Prostate gland (tissue), 2 donors: ENCODE data around the gene UNC13D. TPM values are rescaled to one million over a fixed set of nuclear protein-coding genes. Genes with fewer than 3 reads are reported as not detected.

Experiments used
- DNase-seq: peaks from one replicate; pipeline ENCODE4 v3.0.0-alpha.2; 2019; ENCODE audit warnings: low spot score
- H3K27ac ChIP-seq, 2 donors: fragments of 200-600 bp; sonication (generic); 2 replicates each; pipeline ENCODE4 v1.5.1; 2017 to 2019
- H3K27me3 ChIP-seq: fragments of 200-600 bp; sonication (generic); replicated peaks from 2 replicates; pipeline ENCODE4 v1.5.1; 2019; ENCODE audit not compliant: insufficient read depth
- H3K36me3 ChIP-seq, 2 donors: fragments of 200-600 bp; sonication (generic); 1 replicate in 1 of 2; 2 replicates in 1 of 2; pipeline versions ENCODE4 v1.5.1 to v1.8.1; 2017 to 2019
- H3K4me1 ChIP-seq: fragments of 200-600 bp; sonication (generic); replicated peaks from 2 replicates; pipeline ENCODE4 v1.5.1; 2019
- H3K4me3 ChIP-seq, 2 donors: fragments of 200-600 bp; sonication (generic); 2 replicates each; pipeline ENCODE4 v1.5.1; 2017 to 2019
- H3K9me3 ChIP-seq: fragments of 200-600 bp; sonication (generic); 2 replicates; pipeline ENCODE4 v1.5.1; 2017
- POLR2A ChIP-seq: fragments of 450-650 bp; IDR thresholded peaks from one replicate; pipeline ENCODE4 v1.6.1; 2016; ENCODE audit warnings: antibody characterized with exemption, mild to moderate bottlenecking
- POLR2AphosphoS5 ChIP-seq: sonication (generic); formaldehyde crosslinking; IDR thresholded peaks from one replicate; pipeline ENCODE4 v1.6.1; 2017; ENCODE audit warnings: antibody characterized with exemption
- WGBS: methylation state at CpG from one replicate; pipeline ENCODE4 v1.1.5; 2018; 5-methylcytosine and 5-hydroxymethylcytosine counted together
- intact Hi-C: fragments of 100-400 bp; cut with DNase I; formaldehyde crosslinking; loops from one replicate; pipeline ENCODE4 v1.14.2; 2022
- total RNA-seq, 2 donors: library from RNA; depleted of rRNA; stranded (reverse); fragments of >200 nt; gene quantifications; one replicate each; pipeline ENCODE4 v1.1.0, GENCODE V29; 2016
- TF ChIP-seq, protein P1 (sequence below), 4 experiments: fragments of 200-600 bp in 2 of 4; fragments of 450-650 bp in 2 of 4; sonication (generic) in 2 of 4; IDR thresholded peaks; 1 replicate in 3 of 4; 2 replicates in 1 of 4; pipeline ENCODE4 v1.5.1; 2016 to 2019; ENCODE audit warnings: antibody characterized with exemption in 4 of 4, mild to moderate bottlenecking in 2 of 4, moderate library complexity in 2 of 4

UNC13D gene
- total RNA-seq, 2 donors from 2014 or later: 2.9 to 16.2 TPM

DNA sequence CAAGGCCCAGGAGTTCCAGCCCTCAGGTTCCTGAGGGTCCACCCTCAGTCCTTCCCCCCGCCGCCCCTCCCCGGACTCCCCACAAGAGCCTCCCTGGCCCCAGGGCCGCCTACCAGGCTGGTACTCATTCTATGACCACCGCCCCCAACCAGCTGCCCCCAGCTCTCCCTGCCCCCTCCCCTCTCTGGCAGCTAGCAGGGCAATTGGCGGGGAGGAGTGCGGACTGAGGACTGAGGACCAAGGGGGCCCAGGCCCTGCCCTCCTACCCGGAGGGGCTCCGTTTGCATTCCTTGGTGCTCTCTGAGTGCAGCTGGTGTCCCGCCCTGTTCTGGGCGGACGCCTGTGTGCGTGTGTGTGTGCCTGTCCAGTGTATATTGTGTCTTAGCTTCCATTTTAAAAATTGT is 19.1 kb downstream of the UNC13D start:
- TF ChIP-seq POLR2A (no peak), POLR2AphosphoS5 (no peak)
- TF ChIP-seq, protein P1, sequence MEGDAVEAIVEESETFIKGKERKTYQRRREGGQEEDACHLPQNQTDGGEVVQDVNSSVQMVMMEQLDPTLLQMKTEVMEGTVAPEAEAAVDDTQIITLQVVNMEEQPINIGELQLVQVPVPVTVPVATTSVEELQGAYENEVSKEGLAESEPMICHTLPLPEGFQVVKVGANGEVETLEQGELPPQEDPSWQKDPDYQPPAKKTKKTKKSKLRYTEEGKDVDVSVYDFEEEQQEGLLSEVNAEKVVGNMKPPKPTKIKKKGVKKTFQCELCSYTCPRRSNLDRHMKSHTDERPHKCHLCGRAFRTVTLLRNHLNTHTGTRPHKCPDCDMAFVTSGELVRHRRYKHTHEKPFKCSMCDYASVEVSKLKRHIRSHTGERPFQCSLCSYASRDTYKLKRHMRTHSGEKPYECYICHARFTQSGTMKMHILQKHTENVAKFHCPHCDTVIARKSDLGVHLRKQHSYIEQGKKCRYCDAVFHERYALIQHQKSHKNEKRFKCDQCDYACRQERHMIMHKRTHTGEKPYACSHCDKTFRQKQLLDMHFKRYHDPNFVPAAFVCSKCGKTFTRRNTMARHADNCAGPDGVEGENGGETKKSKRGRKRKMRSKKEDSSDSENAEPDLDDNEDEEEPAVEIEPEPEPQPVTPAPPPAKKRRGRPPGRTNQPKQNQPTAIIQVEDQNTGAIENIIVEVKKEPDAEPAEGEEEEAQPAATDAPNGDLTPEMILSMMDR (IDR thresholded peaks at IDR 0.05): no peak
- WGBS: 77% methylated on average over 13 of the region's 13 CpGs
- Histone ChIP-seq H3K4me1 (peaks cover 7% of the 10 kb centered on the region), H3K4me3 (no peak overlapping the region), H3K36me3 (peaks cover under 1 to 3% of the 10 kb centered on the region in 2 donors), H3K9me3 (no peaks in the 10 kb centered on the region), H3K27ac (no peak overlapping the region), H3K27me3 (no peaks in the 10 kb centered on the region)
- intact Hi-C loops: no loop called here
- DNase-seq: no peak

DNA sequence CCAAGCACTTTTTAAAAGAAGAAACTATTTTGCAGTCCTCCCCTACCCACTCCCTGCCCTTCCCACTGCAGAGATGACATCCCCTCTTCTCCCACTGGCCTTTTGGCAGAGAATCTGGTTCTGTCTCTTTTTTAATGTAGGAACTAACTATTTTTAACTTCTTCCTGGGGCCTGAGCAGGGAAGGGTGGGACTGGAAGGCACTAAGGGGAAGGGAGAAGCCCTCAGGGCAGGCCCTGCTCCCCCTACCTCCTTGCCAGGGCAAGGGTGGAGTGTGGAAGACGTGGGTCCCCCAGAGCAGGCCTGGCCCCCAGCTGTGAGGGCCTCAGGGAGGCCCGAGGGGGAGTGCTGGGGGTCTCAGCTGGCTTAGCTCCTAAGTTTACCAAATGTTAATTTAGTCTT is 19.5 kb downstream of the UNC13D start:
- no peak for DNase-seq
- H3K4me3 ChIP-seq: no peak overlapping the region
- peaks cover 7% of the 10 kb centered on the region for H3K4me1 ChIP-seq
- peaks cover 6 to 7% of the 10 kb centered on the region in 2 donors for H3K36me3 ChIP-seq
- no peaks in the 10 kb centered on the region for H3K9me3 ChIP-seq
- no peak overlapping the region for H3K27ac ChIP-seq
- intact Hi-C loops: no loop called here
- no peaks in the 10 kb centered on the region for H3K27me3 ChIP-seq
- WGBS: 56% methylated on average over 2 of the region's 2 CpGs
- no peak for TF ChIP-seq POLR2A
- TF ChIP-seq POLR2AphosphoS5: no peak
- TF ChIP-seq, protein P1 (IDR thresholded peaks at IDR 0.05): no peak

GRCh38 chr17:75824050-75824552 is 20.1 kb downstream of the UNC13D start:
- Histone ChIP-seq H3K27me3 (no peaks in the 10 kb centered on the region), H3K36me3 (peaks cover 9 to 10% of the 10 kb centered on the region in 2 donors), H3K4me3 (no peak overlapping the region), H3K27ac (no peak overlapping the region), H3K4me1 (peaks cover 7% of the 10 kb centered on the region), H3K9me3 (no peaks in the 10 kb centered on the region)
- WGBS: 86% methylated on average over 13 of the region's 13 CpGs
- intact Hi-C loops: no loop called here
- no peak for TF ChIP-seq POLR2A
- TF ChIP-seq, protein P1 (IDR thresholded peaks at IDR 0.05): no peak
- no peak for TF ChIP-seq POLR2AphosphoS5
- DNase-seq: no peak

- Histone ChIP-seq H3K4me3 (no peak overlapping the region), H3K4me1 (peaks cover 7% of the 10 kb centered on the region), H3K9me3 (no peaks in the 10 kb centered on the region), H3K27me3 (no peaks in the 10 kb centered on the region), H3K27ac (no peak overlapping the region), H3K36me3 (peaks cover 10 to 16% of the 10 kb centered on the region in 2 donors)
- DNase-seq: no peak
- TF ChIP-seq POLR2AphosphoS5: no peak
- TF ChIP-seq, protein P1 (IDR thresholded peaks at IDR 0.05): no peak
- intact Hi-C loops: no loop called here
- 87% methylated on average over 28 of the region's 28 CpGs for WGBS
Observed at GRCh38 chr17:75823257-75824041, 20.8 kb downstream of the UNC13D start.

DNA sequence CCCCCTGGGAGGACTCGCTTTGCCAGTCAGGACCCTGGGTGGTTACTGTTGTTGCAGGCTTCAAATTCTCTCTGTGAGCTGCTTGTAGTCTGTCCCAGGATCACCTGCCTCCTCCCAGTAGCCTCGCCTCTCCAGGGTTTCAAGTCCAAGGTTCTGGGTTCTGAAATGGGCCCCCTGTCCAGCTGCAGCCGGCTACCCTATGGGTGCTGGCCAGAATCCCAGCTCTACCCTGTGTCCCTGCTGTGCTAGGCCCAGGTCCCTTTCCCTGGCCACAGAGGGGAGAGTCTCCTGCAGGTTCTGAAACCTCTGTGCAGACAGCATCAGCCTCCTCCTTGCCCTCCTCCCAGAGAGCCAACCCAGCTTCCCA is 21.4 kb downstream of the UNC13D start:
- Histone ChIP-seq H3K9me3 (no peaks in the 10 kb centered on the region), H3K27me3 (no peaks in the 10 kb centered on the region), H3K4me1 (peaks cover 1% of the 10 kb centered on the region), H3K27ac (peak overlapping the region in 1 of 2 donors; percentile 14), H3K4me3 (no peak overlapping the region), H3K36me3 (peaks cover 10 to 17% of the 10 kb centered on the region in 2 donors)
- TF ChIP-seq, protein P1 (IDR thresholded peaks at IDR 0.05): no peak
- TF ChIP-seq POLR2A (no peak), POLR2AphosphoS5 (no peak)
- no peak for DNase-seq
- intact Hi-C loops: no loop called here
- 73% methylated on average over 2 of the region's 3 CpGs for WGBS
